SU-DHL-6 (cell line): ENCODE results near the gene FCAMR.
A peak's percentile ranks its signal among the peaks of the same experiment; 100 is the strongest.

ENCODE experiments used
- H2AFZ ChIP-seq: fragments of 200-600 bp; sonication (generic); 2 replicates; pipeline ENCODE4 v1.6.1; 2014; ENCODE audit warnings: low read depth, mild to moderate bottlenecking, moderate library complexity, mixed read lengths, antibody characterized with exemption, low read length; ENCODE audit not compliant: severe bottlenecking
- H3F3A ChIP-seq: fragments of 200-600 bp; shearing (Covaris generic); 2 replicates; pipeline ENCODE4 v1.6.0; 2016; ENCODE audit warnings: antibody characterized with exemption, mild to moderate bottlenecking; ENCODE audit not compliant: insufficient read depth
- H3K27ac ChIP-seq: fragments of 200-600 bp; sonication (generic); 2 replicates; pipeline ENCODE4 v1.5.1; 2016; ENCODE audit warnings: low read depth, mild to moderate bottlenecking, low read length, moderate library complexity, mixed read lengths
- H3K27me3 ChIP-seq: fragments of 200-600 bp; sonication (generic), shearing (Covaris generic); 2 replicates; pipeline ENCODE4 v1.6.0; 2014; ENCODE audit warnings: mild to moderate bottlenecking, low read length
- H3K36me3 ChIP-seq: fragments of 200-600 bp; sonication (generic); 2 replicates; pipeline ENCODE4 v1.6.1; 2014; ENCODE audit warnings: mild to moderate bottlenecking, low read length, mixed read lengths
- H3K4me2 ChIP-seq: fragments of 300-600, 200-600 bp; shearing (Covaris generic), sonication (generic); 2 replicates; pipeline ENCODE4 v1.6.0; 2014; ENCODE audit warnings: low read length, low read depth, mild to moderate bottlenecking; ENCODE audit not compliant: poor library complexity, severe bottlenecking
- H3K4me3 ChIP-seq: fragments of 200-600 bp; sonication (generic); 2 replicates; pipeline ENCODE4 v1.5.1; 2014; ENCODE audit warnings: antibody characterized with exemption, low read length, mild to moderate bottlenecking, mixed read lengths; ENCODE audit not compliant: insufficient read depth, poor library complexity, severe bottlenecking
- H3K79me2 ChIP-seq: fragments of 200-600 bp; sonication (generic); 2 replicates; pipeline ENCODE4 v1.6.1; 2014; ENCODE audit warnings: mild to moderate bottlenecking, low read length, moderate library complexity; ENCODE audit not compliant: insufficient read depth
- H3K9ac ChIP-seq: fragments of 200-600 bp; sonication (generic); 2 replicates; pipeline ENCODE4 v1.7.0; 2014; ENCODE audit warnings: mild to moderate bottlenecking, low read length
- H3K9me2 ChIP-seq: fragments of 200-600 bp; sonication (generic); replicated peaks from 2 replicates; pipeline ENCODE4 v1.6.1; 2014; ENCODE audit warnings: low read length; ENCODE audit not compliant: insufficient read depth
- H3K9me3 ChIP-seq: fragments of 200-600 bp; sonication (generic); 2 replicates; pipeline ENCODE4 v1.6.1; 2014; ENCODE audit warnings: low read length, mixed read lengths; ENCODE audit not compliant: insufficient read depth
- H4K20me1 ChIP-seq: fragments of 200-600 bp; sonication (generic); 2 replicates; pipeline ENCODE4 v1.6.1; 2014; ENCODE audit warnings: low read depth, mild to moderate bottlenecking, antibody characterized with exemption, low read length, moderate library complexity, mixed read lengths
- CTCF ChIP-seq: fragments of 200-600 bp; sonication (generic); IDR thresholded peaks from one replicate; pipeline ENCODE4 v1.5.1; 2017; ENCODE audit warnings: antibody characterized with exemption, mild to moderate bottlenecking, low read length, moderate library complexity; ENCODE audit not compliant: insufficient read depth, poor library complexity, severe bottlenecking
- EZH2phosphoT487 ChIP-seq: fragments of 200-600 bp; sonication (generic), shearing (Covaris generic); conservative IDR thresholded peaks from 2 replicates; pipeline ENCODE4 v1.6.1; 2018; ENCODE audit warnings: mild to moderate bottlenecking, antibody characterized with exemption, low read length, moderate library complexity, mixed read lengths

The FCAMR gene

GRCh38 chr1:206935491-206936067 lies 34.7 kb downstream of the FCAMR start:
- Histone ChIP-seq H3K4me2 (no peak overlapping the region), H3K79me2 (no peaks in the 10 kb centered on the region), H3K9me2 (no peaks in the 10 kb centered on the region), H3K27me3 (no peaks in the 10 kb centered on the region), H4K20me1 (no peaks in the 10 kb centered on the region), H3K27ac (no peak overlapping the region), H3K36me3 (no peaks in the 10 kb centered on the region), H3K9ac (no peak overlapping the region), H3F3A (0 out of 2 replicates have a peak, but pooled peaks cover 5% of the 10 kb centered on the region), H3K4me3 (no peak overlapping the region), H3K9me3 (no peaks in the 10 kb centered on the region), H2AFZ (no peak overlapping the region)
- TF ChIP-seq EZH2phosphoT487 (no peak), CTCF (peak; percentile 24)

GRCh38 chr1:206933333-206933945 lies 36.8 kb downstream of the FCAMR start:
- Histone ChIP-seq H3K9me2 (no peaks in the 10 kb centered on the region), H3K4me3 (no peak overlapping the region), H3K4me2 (no peak overlapping the region)

GRCh38 chr1:206932177-206932576 lies 38.1 kb downstream of the FCAMR start:
- no peaks in the 10 kb centered on the region for H3K79me2 ChIP-seq
- H3K27me3 ChIP-seq = no peaks in the 10 kb centered on the region
- H3K4me2 ChIP-seq = no peak overlapping the region
- H3K36me3 ChIP-seq = no peaks in the 10 kb centered on the region
- H3K27ac ChIP-seq = no peak overlapping the region
- no peaks in the 10 kb centered on the region for H3K9me3 ChIP-seq
- 0 out of 2 replicates have a peak, but pooled peaks cover 8% of the 10 kb centered on the region for H3F3A ChIP-seq
- H3K4me3 ChIP-seq = no peak overlapping the region
- H2AFZ ChIP-seq = no peak overlapping the region
- no peak overlapping the region for H3K9ac ChIP-seq
- TF ChIP-seq EZH2phosphoT487 (no peak), CTCF (no peak)
- no peaks in the 10 kb centered on the region for H3K9me2 ChIP-seq
- no peaks in the 10 kb centered on the region for H4K20me1 ChIP-seq

More at GRCh38 chr1:206933333-206933945, 36.8 kb downstream of the FCAMR start:
- Histone ChIP-seq H2AFZ (no peak overlapping the region), H3K36me3 (no peaks in the 10 kb centered on the region), H4K20me1 (no peaks in the 10 kb centered on the region), H3K79me2 (no peaks in the 10 kb centered on the region), H3F3A (0 out of 2 replicates have a peak, but pooled peaks cover 8% of the 10 kb centered on the region), H3K9ac (no peak overlapping the region), H3K9me3 (no peaks in the 10 kb centered on the region), H3K27ac (no peak overlapping the region), H3K27me3 (no peaks in the 10 kb centered on the region)
- TF ChIP-seq EZH2phosphoT487 (no peak), CTCF (peak; percentile 85)
